ENCODE results near the gene TBR1. TPM values are rescaled to one million over a fixed set of nuclear protein-coding genes. Genes with fewer than 3 reads are reported as not detected.

The TBR1 gene
- total and polyA plus RNA-seq, 10 of the 15 experiments (the other 5 are each of a cell fraction or from before 2014, with no cell fraction given) = 0.01 TPM; not detected in 9

DNA sequence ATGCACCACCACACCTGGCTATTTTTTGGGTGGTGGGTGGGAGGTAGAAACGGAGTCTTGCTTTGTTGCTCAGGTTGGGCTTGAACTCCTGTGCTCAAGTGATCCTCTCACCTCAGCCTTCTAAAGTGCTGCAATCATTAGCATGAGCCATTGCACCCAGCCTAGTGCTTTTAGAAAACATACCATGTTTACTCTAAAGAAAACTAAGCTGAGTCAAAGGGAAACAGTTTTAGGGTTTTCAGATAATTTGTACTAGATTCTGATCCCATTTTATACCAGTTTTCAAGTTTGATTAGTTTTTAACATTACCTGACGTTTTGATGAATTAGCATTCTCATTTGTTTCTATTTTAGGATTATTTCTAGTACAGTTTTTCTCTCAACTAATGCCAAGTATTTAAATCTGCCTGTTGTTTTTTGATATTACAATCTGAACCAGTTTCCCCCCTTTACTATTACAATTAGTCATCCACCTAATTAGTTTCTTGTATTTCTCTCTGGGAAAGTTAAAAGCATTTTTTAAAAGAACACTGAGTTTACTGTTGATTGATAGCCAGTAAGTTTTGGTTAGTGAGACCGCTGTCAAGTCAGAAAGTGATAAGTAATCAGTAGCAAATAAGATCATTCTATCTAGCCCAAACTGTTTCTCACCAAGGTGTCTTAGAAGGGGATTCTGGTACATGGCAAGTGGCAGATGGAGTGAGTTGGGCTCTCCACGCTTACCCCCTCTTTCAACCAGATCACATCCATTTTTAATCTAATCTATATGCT is 24.2 kb upstream of the TBR1 start:
- Histone ChIP-seq H3K4me3 (no peak overlapping the region), H3K9me3 (replicated peaks; ENCODE audit: control insufficient read depth, insufficient read depth, low read length) (no peaks in the 10 kb centered on the region), H3K27me3 (replicated peaks in 1 of 2; ENCODE audit: control insufficient read depth in 2 of 2, insufficient read depth in 2 of 2, low read length in 1 of 2) (no peaks in the 10 kb centered on the region), H3K4me2 (ENCODE audit: control insufficient read depth, insufficient read depth) (no peak overlapping the region), H3K4me1 (ENCODE audit: control insufficient read depth, insufficient read depth, low read length) (peaks cover 35% of the 10 kb centered on the region), H3K36me3 (ENCODE audit: control insufficient read depth in 2 of 2, insufficient read depth in 2 of 2, low read length in 1 of 2) (peaks cover 0 to 20% of the 10 kb centered on the region in 2 experiments; a peak in 3 of 4 replicates), H2AFZ (ENCODE audit: control insufficient read depth, low read depth, low read length) (no peak overlapping the region), H3K27ac (ENCODE audit: control insufficient read depth, insufficient read depth) (peak overlapping the region; percentile 33; the same call in 1 of the 2 replicates), H3K79me2 (ENCODE audit: control insufficient read depth, insufficient read depth, low read length) (peaks cover 2% of the 10 kb centered on the region; the same call in 1 of the 2 replicates), H3K9ac (ENCODE audit: control insufficient read depth, insufficient read depth, low read length) (no peak overlapping the region), H4K20me1 (ENCODE audit: control insufficient read depth, insufficient read depth) (no peaks in the 10 kb centered on the region)
- in situ Hi-C loops (cut with MboI) = loop anchor here (25.0 kb wide), 1 partner anchor 920 kb away; the partner anchor contains the start of gene IFIH1
- 13% methylated on average over 4 of the region's 4 CpGs for WGBS (ENCODE audit: insufficient coverage, insufficient replicate concordance, low lambda C conversion rate, missing lambda C conversion rate)
- intact Hi-C loops (cut with micrococcal nuclease; ENCODE audit: unreplicated experiment) = no loop called here
- SMC1A ChIA-PET (ENCODE audit: uncharacterized antibody, unreplicated experiment) = interaction anchor here (1.4 kb wide), 1 partner anchor 11 kb away, joined by 3 read pairs; no protein-coding TSS in a partner anchor
- POLR2A ChIA-PET = no interaction called here
- CTCF ChIA-PET = interaction anchor here (0.6 to 1.0 kb wide), 2 partner anchors 19 to 47 kb away, joined by 3 to 4 read pairs; no protein-coding TSS in a partner anchor
- no peak for FAIRE-seq
- DNase-seq (ENCODE audit: low read depth, low spot score) = peak; percentile 26
- BruUV-seq (replicated peaks) = no TSS peak
- RAD21 ChIA-PET (ENCODE audit: unreplicated experiment) = no interaction called here
- peak; percentile 82 for ATAC-seq
- TF ChIP-seq MEF2B (IDR thresholded peaks at IDR 0.05; ENCODE audit: partially characterized antibody, poor library complexity, severe bottlenecking) (peak; percentile 88), JUNB (IDR thresholded peaks at IDR 0.05) (peak; percentile 56), CREB1 (IDR thresholded peaks at IDR 0.05; ENCODE audit: low read depth) (no peak), PKNOX1 (IDR thresholded peaks at IDR 0.05) (peak; percentile 89), DPF2 (IDR thresholded peaks at IDR 0.05) (peak; percentile 65), ZNF217 (IDR thresholded peaks at IDR 0.05) (0 out of 2 replicates have a peak, but pooled peaks have one; percentile 53), EP300 (IDR thresholded peaks at IDR 0.05; ENCODE audit: borderline replicate concordance in 1 of 2, control insufficient read depth in 1 of 2, low read depth in 2 of 2, low read length in 2 of 2) (peak in 1 of 2 experiments; percentile 15; a peak in 2 of 4 replicates), CREM (IDR thresholded peaks at IDR 0.05; ENCODE audit: low read depth) (no peak), MTA2 (IDR thresholded peaks at IDR 0.05; ENCODE audit: low read depth) (peak; percentile 95), STAT1 (conservative IDR thresholded peaks at IDR 0.05) (no peak), MLLT1 (IDR thresholded peaks at IDR 0.05) (no peak)
- TF ChIP-seq, protein P1, sequence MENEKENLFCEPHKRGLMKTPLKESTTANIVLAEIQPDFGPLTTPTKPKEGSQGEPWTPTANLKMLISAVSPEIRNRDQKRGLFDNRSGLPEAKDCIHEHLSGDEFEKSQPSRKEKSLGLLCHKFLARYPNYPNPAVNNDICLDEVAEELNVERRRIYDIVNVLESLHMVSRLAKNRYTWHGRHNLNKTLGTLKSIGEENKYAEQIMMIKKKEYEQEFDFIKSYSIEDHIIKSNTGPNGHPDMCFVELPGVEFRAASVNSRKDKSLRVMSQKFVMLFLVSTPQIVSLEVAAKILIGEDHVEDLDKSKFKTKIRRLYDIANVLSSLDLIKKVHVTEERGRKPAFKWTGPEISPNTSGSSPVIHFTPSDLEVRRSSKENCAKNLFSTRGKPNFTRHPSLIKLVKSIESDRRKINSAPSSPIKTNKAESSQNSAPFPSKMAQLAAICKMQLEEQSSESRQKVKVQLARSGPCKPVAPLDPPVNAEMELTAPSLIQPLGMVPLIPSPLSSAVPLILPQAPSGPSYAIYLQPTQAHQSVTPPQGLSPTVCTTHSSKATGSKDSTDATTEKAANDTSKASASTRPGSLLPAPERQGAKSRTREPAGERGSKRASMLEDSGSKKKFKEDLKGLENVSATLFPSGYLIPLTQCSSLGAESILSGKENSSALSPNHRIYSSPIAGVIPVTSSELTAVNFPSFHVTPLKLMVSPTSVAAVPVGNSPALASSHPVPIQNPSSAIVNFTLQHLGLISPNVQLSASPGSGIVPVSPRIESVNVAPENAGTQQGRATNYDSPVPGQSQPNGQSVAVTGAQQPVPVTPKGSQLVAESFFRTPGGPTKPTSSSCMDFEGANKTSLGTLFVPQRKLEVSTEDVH (IDR thresholded peaks at IDR 0.05; ENCODE audit: low read depth, partially characterized antibody) = no peak
- TF ChIP-seq, protein P2, sequence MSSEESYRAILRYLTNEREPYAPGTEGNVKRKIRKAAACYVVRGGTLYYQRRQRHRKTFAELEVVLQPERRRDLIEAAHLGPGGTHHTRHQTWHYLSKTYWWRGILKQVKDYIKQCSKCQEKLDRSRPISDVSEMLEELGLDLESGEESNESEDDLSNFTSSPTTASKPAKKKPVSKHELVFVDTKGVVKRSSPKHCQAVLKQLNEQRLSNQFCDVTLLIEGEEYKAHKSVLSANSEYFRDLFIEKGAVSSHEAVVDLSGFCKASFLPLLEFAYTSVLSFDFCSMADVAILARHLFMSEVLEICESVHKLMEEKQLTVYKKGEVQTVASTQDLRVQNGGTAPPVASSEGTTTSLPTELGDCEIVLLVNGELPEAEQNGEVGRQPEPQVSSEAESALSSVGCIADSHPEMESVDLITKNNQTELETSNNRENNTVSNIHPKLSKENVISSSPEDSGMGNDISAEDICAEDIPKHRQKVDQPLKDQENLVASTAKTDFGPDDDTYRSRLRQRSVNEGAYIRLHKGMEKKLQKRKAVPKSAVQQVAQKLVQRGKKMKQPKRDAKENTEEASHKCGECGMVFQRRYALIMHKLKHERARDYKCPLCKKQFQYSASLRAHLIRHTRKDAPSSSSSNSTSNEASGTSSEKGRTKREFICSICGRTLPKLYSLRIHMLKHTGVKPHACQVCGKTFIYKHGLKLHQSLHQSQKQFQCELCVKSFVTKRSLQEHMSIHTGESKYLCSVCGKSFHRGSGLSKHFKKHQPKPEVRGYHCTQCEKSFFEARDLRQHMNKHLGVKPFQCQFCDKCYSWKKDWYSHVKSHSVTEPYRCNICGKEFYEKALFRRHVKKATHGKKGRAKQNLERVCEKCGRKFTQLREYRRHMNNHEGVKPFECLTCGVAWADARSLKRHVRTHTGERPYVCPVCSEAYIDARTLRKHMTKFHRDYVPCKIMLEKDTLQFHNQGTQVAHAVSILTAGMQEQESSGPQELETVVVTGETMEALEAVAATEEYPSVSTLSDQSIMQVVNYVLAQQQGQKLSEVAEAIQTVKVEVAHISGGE (CRISPR knock-in tag; IDR thresholded peaks at IDR 0.05) = no peak

All from GM12878 (cell line).